Heart left ventricle (tissue), 16 donors: ENCODE data around the gene BFSP1. TPM values are rescaled to one million over a fixed set of nuclear protein-coding genes. Genes with fewer than 3 reads are reported as not detected.
A peak's percentile ranks its signal among the peaks of the same experiment; 100 is the strongest.

Source experiments
- ATAC-seq, 4 donors: fragments of 200-7000 bp; cut with Tn5 transposase; one replicate each; pipeline ENCODE4 v1.9.1; 2020 to 2022; ENCODE audit warnings: moderate library complexity in 4 of 4, mild to moderate bottlenecking in 3 of 4, moderate number of reproducible peaks in 1 of 4
- DNase-seq, 5 donors: peaks; one replicate each; pipeline ENCODE4 v3.0.0-alpha.2; 2020
- H3K27ac ChIP-seq, 12 donors: fragments of 200-600 bp; sonication (generic) in 4 of 12; one replicate each; pipeline versions ENCODE4 v1.5.0 to v1.8.0; 2016 to 2022; ENCODE audit warnings: mild to moderate bottlenecking in 2 of 12
- H3K27me3 ChIP-seq, 9 donors: fragments of 200-600 bp; sonication (generic) in 2 of 9; one replicate each; pipeline versions ENCODE4 v1.5.1 to v1.8.0; 2016 to 2022; ENCODE audit warnings: mild to moderate bottlenecking in 3 of 9
- H3K36me3 ChIP-seq, 9 donors: fragments of 200-600 bp; sonication (generic) in 2 of 9; one replicate each; pipeline versions ENCODE4 v1.5.0 to v1.8.0; 2018 to 2022; ENCODE audit warnings: mild to moderate bottlenecking in 2 of 9
- H3K4me1 ChIP-seq, 12 donors: fragments of 200-600 bp; sonication (generic) in 4 of 12; one replicate each; pipeline versions ENCODE4 v1.5.0 to v1.8.0; 2016 to 2022; ENCODE audit warnings: mild to moderate bottlenecking in 3 of 12
- H3K4me3 ChIP-seq, 12 donors: fragments of 200-600 bp; sonication (generic) in 4 of 12; one replicate each; pipeline versions ENCODE4 v1.5.0 to v1.8.0; 2017 to 2022; ENCODE audit warnings: mild to moderate bottlenecking in 9 of 12, moderate library complexity in 4 of 12
- H3K9me3 ChIP-seq, 12 donors: fragments of 200-600 bp; sonication (generic) in 4 of 12; one replicate each; pipeline versions ENCODE4 v1.5.0 to v1.8.0; 2016 to 2022; ENCODE audit warnings: mild to moderate bottlenecking in 1 of 12
- CTCF ChIP-seq, 12 donors: fragments of 200-600 bp; sonication (generic) in 4 of 12; IDR thresholded peaks; one replicate each; pipeline versions ENCODE4 v1.5.0 to v1.8.0; 2018 to 2022; ENCODE audit warnings: antibody characterized with exemption in 12 of 12, mild to moderate bottlenecking in 5 of 12
- POLR2A ChIP-seq, 2 donors: fragments of 450-650 bp; IDR thresholded peaks; one replicate each; pipeline ENCODE4 v1.6.1; 2017; ENCODE audit warnings: antibody characterized with exemption in 2 of 2, mild to moderate bottlenecking in 2 of 2, moderate library complexity in 2 of 2
- WGBS, 4 donors: extraction: QIAGEN DNeasy Blood & Tissue Kit in 2 of 4; methylation state at CpG; one replicate each; pipeline versions ENCODE4 v1.1.5 to v1.1.7; 2013 to 2018; 5-methylcytosine and 5-hydroxymethylcytosine counted together
- intact Hi-C, 10 donors: fragments of 100-400 bp; cut with DNase I; formaldehyde crosslinking; loops; one replicate each; pipeline versions ENCODE4 v1.11.1 to v1.14.2; 2022
- long read RNA-seq, 3 donors: library from polyadenylated mRNA; unstranded; transcript quantifications; one replicate each; pipeline ENCODE4 v2.0.0, GENCODE V29; 2020 to 2021
- polyA plus RNA-seq, 2 donors: library from polyadenylated mRNA; stranded (reverse); fragments of 200-250 nt; gene quantifications; one replicate each; pipeline ENCODE4 v1.2.3, GENCODE V29; 2013
- total RNA-seq, 9 donors: library from RNA; depleted of rRNA in 2 of 9; stranded (reverse); fragments of >200 nt in 2 of 9; fragmentation: NEBNext Ultra II Directional in 3 of 9; extraction: Animal tissue kit (Norgen Biotek cat#: 25700) in 3 of 9; gene quantifications; one replicate each; pipeline versions ENCODE4 v1.1.0 to v1.2.4, GENCODE V29; 2016 to 2023
- donor health status: ischemic (EF 13 %, LVEDD 7.1; RV severe dilation, severe dysfunction).
- donor health status: healthy with polysubstance abuse.
- donor health status: DM: no; HTN: yes; CAD: no.
- donor health status: DM: no; HTN: no; CAD: no.
- donor health status: ischemic (EF 25% LVEDD 6.9; RV normal size, moderate dysfunction).
- donor health status: ischemic (EF 25% LVEDD 5.7; RV mildly dilated, moderate dysfunction).
- donor health status: healthy.
- donor health status: DM: yes; HTN: yes; CAD: no.
- donor health status: ischemic (EF 35%, LVEDD 5.7; RV mildly dilated, moderate dysfunction).
- donor health status: nonischemic (EF 11% LVEDD 7.7; RV severe dilation, severe dysfunction).
- donor health status: DM: yes; HTN: yes; CAD: no.
- donor health status: PGD.
- donor health status: ischemic (EF 29% LVEDD 5.4; RV normal size, mild dysfunction).
- donor health status: nonischemic (EF 23%, LVEDD 6.1; RV moderate dilation, normal function).

The BFSP1 gene
- total RNA-seq (1 to 10 TPM in 3 of 9 donors, under 1 TPM in 6; 0.13 to 1.4 (median 0.71) TPM), polyA plus RNA-seq (under 1 TPM; 0.11 to 0.30 TPM)
- long read RNA-seq, donor 1: 0 reads
- long read RNA-seq, donor 2: 0 reads
- long read RNA-seq, donor 3: 0 reads

GRCh38 chr20:17530716-17531664 lies at the start of gene BFSP1:
TSS of gene BFSP1 (minus strand) at chr20:17531379. CDS start at chr20:17531329, 50 bp downstream.
- H3K27me3 ChIP-seq: peaks cover 0 to 8% (median 0%) of the 10 kb centered on the region in 9 donors
- DNase-seq (peak; percentile 36 to 75 (median 54)), ATAC-seq (peak; percentile 37 to 90 (median 74))
- H3K27ac ChIP-seq: peak within 1 kb of the TSS in 10 of 12 donors; percentile 5 to 83 (median 53)
- intact Hi-C loops: loop anchor here in 6 of 10 donors (10.0 kb wide), 3 partner anchors 364 to 464 kb away; no protein-coding TSS in a partner anchor
- no peaks in the 10 kb centered on the region for H3K36me3 ChIP-seq
- no peaks in the 10 kb centered on the region for H3K9me3 ChIP-seq
- TF ChIP-seq POLR2A (IDR thresholded peaks at IDR 0.05) (no peak), CTCF (IDR thresholded peaks at IDR 0.05) (no peak)
- WGBS, 4 donors: 1 to 3% (median 2%) methylated on average over 48 to 111 of the region's 111 CpGs
- H3K4me1 ChIP-seq: peaks cover 0 to 17% (median 3%) of the 10 kb centered on the region in 12 donors
- peak within 1 kb of the TSS; percentile 31 to 76 (median 55) for H3K4me3 ChIP-seq

GRCh38 chr20:17580895-17581294 lies 49.7 kb upstream of the BFSP1 start:
- intact Hi-C loops: no loop called here

GRCh38 chr20:17579369-17580039 lies 48.3 kb upstream of the BFSP1 start:
- H3K4me1 ChIP-seq: peaks cover 0 to 76% (median 47%) of the 10 kb centered on the region in 12 donors
- H3K27me3 ChIP-seq: no peaks in the 10 kb centered on the region
- peak overlapping the region in 1 of 12 donors; percentile 46 for H3K27ac ChIP-seq
- DNase-seq: no peak
- H3K36me3 ChIP-seq: peaks cover 0 to 17% (median 0%) of the 10 kb centered on the region in 9 donors
- no peak overlapping the region for H3K4me3 ChIP-seq
- ATAC-seq: no peak
- no peaks in the 10 kb centered on the region for H3K9me3 ChIP-seq
- TF ChIP-seq POLR2A (IDR thresholded peaks at IDR 0.05) (no peak), CTCF (IDR thresholded peaks at IDR 0.05) (no peak)
- 84 to 94% (median 89%) methylated on average over 4 of the region's 4 CpGs for WGBS, 4 donors
- intact Hi-C loops: no loop called here

More at GRCh38 chr20:17580895-17581294, 49.7 kb upstream of the BFSP1 start:
- DNase-seq (no peak), ATAC-seq (no peak)
- 84 to 97% (median 92%) methylated on average over 2 of the region's 2 CpGs for whole genome bisulfite sequencing, 4 donors
- H3K4me1 ChIP-seq: peaks cover 0 to 77% (median 48%) of the 10 kb centered on the region in 12 donors
- no peaks in the 10 kb centered on the region for H3K27me3 ChIP-seq
- no peak overlapping the region for H3K4me3 ChIP-seq
- peak overlapping the region in 1 of 12 donors; percentile 46 for H3K27ac ChIP-seq
- TF ChIP-seq CTCF (IDR thresholded peaks at IDR 0.05) (no peak), POLR2A (IDR thresholded peaks at IDR 0.05) (no peak)
- H3K36me3 ChIP-seq: peaks cover 0 to 12% (median 0%) of the 10 kb centered on the region in 9 donors
- H3K9me3 ChIP-seq: no peaks in the 10 kb centered on the region
